Endothelial cell of umbilical vein (primary cell): ENCODE measurements around the gene KLC3. TPM values are rescaled to one million over a fixed set of nuclear protein-coding genes. Genes with fewer than 3 reads are reported as not detected.

Experiments used
- BruUV-seq: library from RNA; stranded (reverse); fragments of 400-500 nt; replicated peaks from 2 replicates; lab custom pipeline; 2021; lab: Mats Ljungman, UMichigan
- CTCF ChIA-PET: fragments of 300-600, 350-600 bp; sonication (Branson Sonifier 250); formaldehyde crosslinking; loops from one replicate; lab custom pipeline; 2021; ENCODE audit warnings: antibody characterized with exemption, inconsistent platforms; lab: Charles Lee
- POLR2A ChIA-PET: fragments of 300-600, 350-600 bp; sonication (Branson Sonifier 250); formaldehyde crosslinking; loops from one replicate; lab custom pipeline; 2021; ENCODE audit warnings: antibody characterized with exemption, inconsistent platforms; lab: Charles Lee
- DNase-seq: peaks from one replicate; pipeline ENCODE4 v3.0.0-alpha.2; 2011; ENCODE audit warnings: low read depth, low spot score
- FAIRE-seq: peaks from 2 replicates; lab custom pipeline; 2011; peaks lifted over from hg19 to GRCh38; lab: Jason Lieb, UNC
- H2AFZ ChIP-seq: 2 replicates; pipeline ENCODE4 v1.6.0; 2012; ENCODE audit warnings: low read depth, low read length, control low read depth, inconsistent platforms
- H3K27ac ChIP-seq: 2 replicates; pipeline ENCODE4 v1.5.1; 2011; ENCODE audit warnings: low read depth, mild to moderate bottlenecking, control low read depth, low read length, moderate library complexity; ENCODE audit not compliant: insufficient read depth
- H3K27me3 ChIP-seq, 2 experiments: 2 replicates each; pipeline versions ENCODE4 v1.6.0 to v1.6.1; 2011; ENCODE audit warnings: low read length in 2 of 2, mixed read lengths in 1 of 2; ENCODE audit not compliant: control insufficient read depth in 2 of 2, insufficient read depth in 2 of 2
- H3K36me3 ChIP-seq, 2 experiments: 2 replicates in 1 of 2; 3 replicates in 1 of 2; pipeline ENCODE4 v1.5.1; 2011; ENCODE audit warnings: low read length in 2 of 2, mild to moderate bottlenecking in 1 of 2, moderate library complexity in 1 of 2; ENCODE audit not compliant: control insufficient read depth in 2 of 2, insufficient read depth in 2 of 2; ENCODE audit errors: extremely low read depth in 1 of 2
- H3K4me1 ChIP-seq: 3 replicates; pipeline ENCODE4 v1.5.1; 2011; ENCODE audit warnings: mild to moderate bottlenecking, low read length; ENCODE audit not compliant: control insufficient read depth, insufficient read depth; ENCODE audit errors: extremely low read depth
- H3K4me2 ChIP-seq: 2 replicates; pipeline ENCODE4 v1.6.1; 2011; ENCODE audit warnings: low read length, control low read depth, mixed read lengths; ENCODE audit not compliant: insufficient read depth
- H3K4me3 ChIP-seq, 3 experiments: fragments of 200-600 bp in 1 of 3; sonication (generic), shearing (Covaris generic) in 1 of 3; replicated peaks in 1 of 3; 2 replicates each; pipeline ENCODE4 v1.5.1; 2011 to 2016; ENCODE audit warnings: control low read depth in 3 of 3, low read length in 3 of 3, mild to moderate bottlenecking in 2 of 3, inconsistent platforms in 1 of 3, low read depth in 1 of 3, moderate library complexity in 1 of 3; ENCODE audit not compliant: insufficient read depth in 1 of 3
- H3K79me2 ChIP-seq: 2 replicates; pipeline ENCODE4 v1.6.0; 2012; ENCODE audit warnings: low read length, inconsistent platforms; ENCODE audit not compliant: control insufficient read depth, insufficient read depth
- H3K9ac ChIP-seq: replicated peaks from 2 replicates; pipeline ENCODE3; 2011; ENCODE audit warnings: low read length, control low read depth; ENCODE audit not compliant: insufficient read depth; ENCODE audit errors: extremely low read depth
- H3K9me1 ChIP-seq: replicated peaks from 3 replicates; pipeline ENCODE4 v1.6.0; 2011; ENCODE audit warnings: mild to moderate bottlenecking, low read length; ENCODE audit not compliant: control insufficient read depth, insufficient read depth; ENCODE audit errors: extremely low read depth
- H3K9me3 ChIP-seq: replicated peaks from 2 replicates; pipeline ENCODE4 v1.5.1; 2012; ENCODE audit warnings: low read length, inconsistent platforms; ENCODE audit not compliant: control insufficient read depth, insufficient read depth
- H4K20me1 ChIP-seq: replicated peaks from 2 replicates; pipeline ENCODE3; 2011; ENCODE audit warnings: mild to moderate bottlenecking, low read length; ENCODE audit not compliant: control insufficient read depth, insufficient read depth; ENCODE audit errors: extremely low read depth
- CTCF ChIP-seq, 2 donors: IDR thresholded peaks; 1 replicate in 1 of 2; 2 replicates in 1 of 2; pipeline ENCODE4 v1.5.1; 2011; ENCODE audit warnings: low read length in 2 of 2, mild to moderate bottlenecking in 2 of 2, moderate library complexity in 2 of 2, control low read depth in 1 of 2, inconsistent platforms in 1 of 2, low read depth in 1 of 2; ENCODE audit not compliant: insufficient read depth in 1 of 2; ENCODE audit errors: extremely low read depth in 1 of 2
- EZH2 ChIP-seq: IDR thresholded peaks from 2 replicates; pipeline ENCODE4 v1.6.1; 2012; ENCODE audit warnings: borderline replicate concordance, low read depth, mild to moderate bottlenecking, moderate library complexity, low read length, inconsistent platforms; ENCODE audit not compliant: severe bottlenecking
- FOS ChIP-seq: IDR thresholded peaks from 2 replicates; pipeline ENCODE4 v1.6.1; 2011; ENCODE audit warnings: mild to moderate bottlenecking, low read length, moderate library complexity, borderline replicate concordance; ENCODE audit not compliant: insufficient read depth
- GATA2 ChIP-seq: IDR thresholded peaks from 2 replicates; pipeline ENCODE4 v1.7.0; 2011; ENCODE audit warnings: low read depth, mild to moderate bottlenecking, moderate library complexity, mixed read lengths, low read length; ENCODE audit not compliant: insufficient read length, insufficient read depth
- JUN ChIP-seq: IDR thresholded peaks from 2 replicates; pipeline ENCODE4 v1.6.1; 2011; ENCODE audit warnings: borderline replicate concordance, low read depth; ENCODE audit not compliant: insufficient read length, insufficient read depth
- MAX ChIP-seq: IDR thresholded peaks from 2 replicates; pipeline ENCODE4 v1.6.1; 2011; ENCODE audit not compliant: insufficient read depth, insufficient read length
- MYC ChIP-seq: IDR thresholded peaks from one replicate; pipeline ENCODE4 v1.6.1; 2011; ENCODE audit warnings: mild to moderate bottlenecking, low read depth, low read length
- POLR2A ChIP-seq: IDR thresholded peaks from 2 replicates; pipeline ENCODE4 v1.6.1; 2012; ENCODE audit warnings: low read depth, mild to moderate bottlenecking, control low read depth, low read length
- POLR2AphosphoS5 ChIP-seq: IDR thresholded peaks from 2 replicates; pipeline ENCODE4 v1.6.1; 2012; ENCODE audit warnings: low read depth, mild to moderate bottlenecking, control low read depth, low read length, moderate library complexity; ENCODE audit not compliant: insufficient read depth
- dilution Hi-C: fragments of 300-500 bp; cut with MboI; formaldehyde crosslinking; loops from one replicate; pipeline ENCODE4 v1.15.0; 2019; ENCODE audit warnings: low sequenced_read_pairs; ENCODE audit not compliant: extremely low pct_ligation_motif_present
- intact Hi-C: fragments of 100-400 bp; cut with micrococcal nuclease; formaldehyde crosslinking; loops from one replicate; pipeline ENCODE4 v1.10.0; 2022
- polyA plus RNA-seq, 4 experiments: library from polyadenylated mRNA; depleted of rRNA in 3 of 4; stranded (reverse) in 3 of 4; unstranded in 1 of 4; fragments of >200 nt; gene quantifications; 2 replicates each; pipeline versions ENCODE4 v1.2.1 to v1.2.3, GENCODE V29; 2011 to 2012; ENCODE audit warnings: missing spikeins in 1 of 4
- total RNA-seq: library from RNA; stranded (reverse); gene quantifications from 2 replicates; pipeline ENCODE4 v1.2.3, GENCODE V29; 2021

KLC3 gene
- total and polyA plus RNA-seq, 2 donors (not counting 3 experiments of a cell fraction or from before 2014, with no cell fraction given) = not detected

- Histone ChIP-seq H3K4me1 (no peaks in the 10 kb centered on the region), H3K4me2 (no peak overlapping the region), H2AFZ (no peak overlapping the region), H3K9ac (no peak overlapping the region), H3K79me2 (no peaks in the 10 kb centered on the region), H3K4me3 (no peak overlapping the region), H3K9me1 (no peaks in the 10 kb centered on the region), H3K27me3 (peaks cover 2 to 6% of the 10 kb centered on the region in 2 experiments), H3K36me3 (no peaks in the 10 kb centered on the region), H3K9me3 (no peaks in the 10 kb centered on the region), H4K20me1 (no peaks in the 10 kb centered on the region), H3K27ac (no peak overlapping the region)
- no peak for FAIRE-seq
- dilution Hi-C loops = no loop called here
- no TSS peak for BruUV-seq
- ChIA-PET POLR2A (no interaction called here), CTCF (no interaction called here)
- intact Hi-C loops = no loop called here
- TF ChIP-seq CTCF (IDR thresholded peaks at IDR 0.05; ENCODE audit: extremely low read depth in 1 of 2, insufficient read depth in 1 of 2, low read depth in 1 of 2, low read length in 2 of 2) = no peak
- no peak for TF ChIP-seq JUN
- no peak for TF ChIP-seq POLR2AphosphoS5
- no peak for TF ChIP-seq EZH2
- no peak for TF ChIP-seq POLR2A
- TF ChIP-seq FOS = no peak
- TF ChIP-seq MYC = no peak
- no peak for TF ChIP-seq GATA2
- TF ChIP-seq MAX = no peak
- no peak for DNase-seq
Measured at GRCh38 chr19:45314708-45315245, 25.8 kb upstream of the KLC3 start.
